Progenitor cell of endocrine pancreas (in vitro differentiated cells): ENCODE data around the gene TBX4. TPM values are rescaled to one million over a fixed set of nuclear protein-coding genes. Genes with fewer than 3 reads are reported as not detected.

Source experiments
- DNase-seq: peaks from one replicate; pipeline ENCODE4 v3.0.0; 2021; ENCODE audit warnings: low spot score; ENCODE audit not compliant: unreplicated experiment
- H3K27ac Mint-ChIP-seq: 2 replicates; pipeline ENCODE4 v1.8.0; 2021; ENCODE audit warnings: mild to moderate bottlenecking, moderate library complexity, mixed read lengths
- H3K27me3 Mint-ChIP-seq: 2 replicates; pipeline ENCODE4 v1.8.0; 2021; ENCODE audit warnings: mixed read lengths
- H3K36me3 Mint-ChIP-seq: 2 replicates; pipeline ENCODE4 v1.8.0; 2022; ENCODE audit warnings: mixed read lengths; ENCODE audit not compliant: insufficient read depth
- H3K4me1 Mint-ChIP-seq: 2 replicates; pipeline ENCODE4 v1.8.0; 2021; ENCODE audit warnings: low read depth, mixed read lengths
- H3K4me3 Mint-ChIP-seq: 2 replicates; pipeline ENCODE4 v1.8.0; 2021; ENCODE audit warnings: low read depth, mild to moderate bottlenecking, moderate library complexity, mixed read lengths
- H3K9me3 Mint-ChIP-seq: 2 replicates; pipeline ENCODE4 v1.8.0; 2021; ENCODE audit warnings: low read depth, mixed read lengths
- total RNA-seq: library from RNA; stranded (reverse); gene quantifications from 2 replicates; pipeline ENCODE4 v1.2.1, GENCODE V29; 2021
- TF ChIP-seq, protein P1 (sequence below): fragments of 200-600 bp; sonication (generic); IDR thresholded peaks from one replicate; pipeline ENCODE4 v1.5.0; 2021; ENCODE audit warnings: antibody characterized with exemption, mild to moderate bottlenecking; ENCODE audit not compliant: unreplicated experiment

Gene TBX4
- total RNA-seq, 1 donor from 2014 or later: not detected

DNA sequence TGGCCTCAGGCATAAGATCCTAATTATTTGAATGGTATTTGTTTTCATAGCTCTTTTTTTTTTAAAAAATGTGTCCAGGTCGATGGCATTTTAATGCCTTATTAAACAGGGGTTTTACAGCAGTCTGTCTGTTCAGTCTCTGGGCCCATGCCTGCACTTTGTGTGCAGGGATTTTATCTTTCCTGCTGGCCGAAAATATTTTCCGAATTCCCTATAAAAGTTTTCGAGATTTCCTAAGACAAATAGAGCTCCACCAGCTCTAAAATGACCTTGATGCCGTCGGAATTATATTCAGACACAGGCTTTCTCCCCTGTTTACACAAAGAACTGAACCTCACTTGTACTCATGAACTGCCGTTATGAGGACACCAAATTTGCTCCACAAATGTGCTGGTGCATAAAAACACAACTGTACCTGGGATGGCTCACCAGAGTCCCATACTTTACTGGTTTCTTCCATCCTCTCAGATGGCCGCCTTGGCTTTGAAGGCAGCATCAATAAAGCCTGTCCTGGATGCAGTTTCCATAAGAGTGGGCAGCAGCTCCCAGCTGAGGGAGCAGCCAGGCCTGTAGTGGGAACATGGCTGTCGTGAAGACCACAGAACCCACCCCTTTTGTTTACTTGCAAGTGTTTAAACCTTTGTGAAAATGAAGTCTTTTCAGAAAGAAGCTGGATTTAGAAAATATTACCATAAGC is 44.9 kb downstream of the TBX4 start:
- Mint-ChIP-seq H3K27ac (no peak overlapping the region), H3K9me3 (no peaks in the 10 kb centered on the region), H3K27me3 (peaks cover 30% of the 10 kb centered on the region), H3K36me3 (no peaks in the 10 kb centered on the region), H3K4me1 (peaks cover 2% of the 10 kb centered on the region), H3K4me3 (no peak overlapping the region)
- no peak for DNase-seq
- TF ChIP-seq, protein P1, sequence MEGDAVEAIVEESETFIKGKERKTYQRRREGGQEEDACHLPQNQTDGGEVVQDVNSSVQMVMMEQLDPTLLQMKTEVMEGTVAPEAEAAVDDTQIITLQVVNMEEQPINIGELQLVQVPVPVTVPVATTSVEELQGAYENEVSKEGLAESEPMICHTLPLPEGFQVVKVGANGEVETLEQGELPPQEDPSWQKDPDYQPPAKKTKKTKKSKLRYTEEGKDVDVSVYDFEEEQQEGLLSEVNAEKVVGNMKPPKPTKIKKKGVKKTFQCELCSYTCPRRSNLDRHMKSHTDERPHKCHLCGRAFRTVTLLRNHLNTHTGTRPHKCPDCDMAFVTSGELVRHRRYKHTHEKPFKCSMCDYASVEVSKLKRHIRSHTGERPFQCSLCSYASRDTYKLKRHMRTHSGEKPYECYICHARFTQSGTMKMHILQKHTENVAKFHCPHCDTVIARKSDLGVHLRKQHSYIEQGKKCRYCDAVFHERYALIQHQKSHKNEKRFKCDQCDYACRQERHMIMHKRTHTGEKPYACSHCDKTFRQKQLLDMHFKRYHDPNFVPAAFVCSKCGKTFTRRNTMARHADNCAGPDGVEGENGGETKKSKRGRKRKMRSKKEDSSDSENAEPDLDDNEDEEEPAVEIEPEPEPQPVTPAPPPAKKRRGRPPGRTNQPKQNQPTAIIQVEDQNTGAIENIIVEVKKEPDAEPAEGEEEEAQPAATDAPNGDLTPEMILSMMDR: no peak

DNA sequence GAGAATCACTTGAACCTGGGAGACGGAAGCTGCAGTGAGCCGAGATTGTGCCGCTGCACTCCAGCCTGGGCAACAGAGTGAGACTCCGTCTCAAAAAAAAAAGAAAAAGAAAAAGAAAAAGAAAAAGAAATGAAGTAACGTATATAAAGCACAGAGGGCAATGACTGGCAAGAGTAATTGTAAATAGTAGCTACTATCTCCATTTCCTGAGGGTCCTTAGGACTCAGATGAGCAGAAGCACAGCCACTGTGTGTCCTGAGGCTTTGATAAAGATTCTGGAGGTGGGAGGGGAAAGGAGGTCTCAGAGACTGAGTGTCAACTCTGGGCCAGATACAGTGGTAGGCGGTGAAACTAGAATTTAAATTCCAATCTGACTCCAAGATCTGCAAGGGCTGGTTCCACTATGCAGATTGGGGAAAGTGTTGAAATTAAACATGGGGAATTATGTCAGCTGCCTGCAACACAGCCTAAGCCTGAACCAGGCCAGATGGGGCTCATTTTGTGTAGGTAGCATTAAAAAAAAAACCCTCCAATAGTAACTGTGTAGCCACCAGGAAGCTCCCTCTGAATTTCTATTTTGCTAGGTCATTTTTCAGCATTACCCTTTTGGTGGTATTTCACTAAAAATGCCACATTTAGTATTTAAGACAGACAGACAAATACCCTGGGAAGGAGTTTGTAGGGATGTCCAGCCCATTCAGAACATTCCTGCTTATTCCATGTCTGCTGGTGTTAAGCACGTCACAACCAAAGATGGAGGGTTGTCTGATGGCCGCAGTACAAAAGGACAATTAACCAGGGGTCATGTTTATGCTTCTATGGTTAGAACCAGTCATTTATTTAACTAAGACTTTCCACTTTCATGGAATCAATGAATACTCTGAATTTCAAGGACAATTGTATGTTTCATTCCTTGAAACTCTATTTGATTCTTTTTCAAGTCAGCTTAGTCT is 46.1 kb downstream of the TBX4 start:
- TF ChIP-seq, protein P1: no peak
- Mint-ChIP-seq H3K4me3 (no peak overlapping the region), H3K4me1 (peaks cover 2% of the 10 kb centered on the region), H3K27me3 (peaks cover 20% of the 10 kb centered on the region), H3K27ac (no peak overlapping the region), H3K9me3 (no peaks in the 10 kb centered on the region), H3K36me3 (no peaks in the 10 kb centered on the region)
- no peak for DNase-seq

DNA sequence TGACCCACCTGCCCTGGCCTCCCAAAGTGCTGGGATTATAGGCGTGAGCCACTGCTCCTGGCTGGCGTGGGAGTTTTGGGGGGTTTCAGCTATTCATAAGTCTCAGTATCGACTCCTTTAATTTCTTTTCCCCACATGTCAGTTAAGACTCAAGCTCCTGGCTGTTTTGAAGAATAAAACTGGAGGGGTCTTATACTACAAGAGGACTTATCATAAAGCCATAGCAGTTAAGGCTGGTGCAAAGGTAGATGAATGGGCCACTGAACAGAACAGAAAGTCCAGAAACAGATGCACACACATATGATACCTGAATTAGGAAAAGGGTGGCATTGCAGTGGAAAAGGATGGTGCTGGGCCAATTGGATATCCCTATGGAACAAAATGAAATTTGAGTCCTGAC is 47.4 kb downstream of the TBX4 start:
- H3K4me1 Mint-ChIP-seq: no peaks in the 10 kb centered on the region
- no peak for DNase-seq
- no peak overlapping the region for H3K4me3 Mint-ChIP-seq
- H3K36me3 Mint-ChIP-seq: no peaks in the 10 kb centered on the region
- peaks cover 13% of the 10 kb centered on the region for H3K27me3 Mint-ChIP-seq
- no peaks in the 10 kb centered on the region for H3K9me3 Mint-ChIP-seq
- TF ChIP-seq, protein P1: no peak
- no peak overlapping the region for H3K27ac Mint-ChIP-seq

DNA sequence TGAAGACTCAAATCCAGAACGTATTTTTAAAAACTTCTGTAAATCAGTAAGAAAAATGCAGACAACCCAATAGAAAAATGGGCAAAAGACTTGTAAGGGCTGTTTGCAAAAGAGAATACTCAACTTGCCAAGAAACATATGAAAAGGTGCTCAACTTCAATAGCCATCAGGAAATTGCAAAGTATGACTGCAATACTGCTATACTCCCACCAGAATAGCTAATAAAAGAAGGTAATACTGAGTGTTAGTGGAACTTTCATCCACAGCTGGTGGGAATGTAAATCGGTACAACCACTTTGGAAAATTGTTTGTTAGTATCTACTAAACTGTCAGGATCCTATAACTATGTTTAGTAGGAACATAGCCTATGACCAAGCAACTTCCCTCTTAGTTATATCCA is 48.1 kb downstream of the TBX4 start:
- Mint-ChIP-seq H3K4me1 (no peaks in the 10 kb centered on the region), H3K27ac (no peak overlapping the region), H3K27me3 (peaks cover 16% of the 10 kb centered on the region), H3K9me3 (no peaks in the 10 kb centered on the region), H3K4me3 (no peak overlapping the region), H3K36me3 (no peaks in the 10 kb centered on the region)
- TF ChIP-seq, protein P1: no peak
- DNase-seq: no peak

DNA sequence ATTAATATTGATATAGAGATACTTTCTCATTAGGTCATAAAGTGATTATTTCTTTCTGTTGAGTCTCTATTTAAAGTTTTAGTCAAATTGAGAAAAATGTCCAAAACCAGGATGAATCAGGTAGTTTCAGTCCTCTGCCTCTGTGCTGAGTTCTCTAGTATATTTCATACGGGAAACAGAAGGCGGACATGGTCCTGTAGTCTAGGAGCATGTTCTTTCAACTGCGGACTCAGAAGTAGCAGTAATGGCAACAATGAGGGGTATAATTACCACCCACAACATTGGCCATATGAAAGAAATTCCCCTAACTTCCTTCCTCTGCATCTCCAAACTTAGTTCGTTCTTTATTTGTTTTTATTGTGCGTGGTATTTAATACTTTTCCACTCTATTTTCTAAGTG is 50.1 kb downstream of the TBX4 start:
- H3K27me3 Mint-ChIP-seq: peaks cover 14% of the 10 kb centered on the region
- no peak for DNase-seq
- H3K4me3 Mint-ChIP-seq: no peak overlapping the region
- H3K27ac Mint-ChIP-seq: no peak overlapping the region
- H3K9me3 Mint-ChIP-seq: no peaks in the 10 kb centered on the region
- TF ChIP-seq, protein P1: no peak
- H3K4me1 Mint-ChIP-seq: no peaks in the 10 kb centered on the region
- no peaks in the 10 kb centered on the region for H3K36me3 Mint-ChIP-seq
